HG03196 (cell line): ENCODE measurements around the gene CAP2.
"Not testable (repeated sequence)": the region's sequence is repeated elsewhere in the genome, so short reads cannot be mapped to it uniquely, and the experiment has no call there.

ENCODE experiments used
- ATAC-seq: cut with Tn5 transposase; IDR thresholded peaks from one replicate; pipeline ENCODE4 v1.9.1; 2021; ENCODE audit not compliant: unreplicated experiment

The CAP2 gene

DNA sequence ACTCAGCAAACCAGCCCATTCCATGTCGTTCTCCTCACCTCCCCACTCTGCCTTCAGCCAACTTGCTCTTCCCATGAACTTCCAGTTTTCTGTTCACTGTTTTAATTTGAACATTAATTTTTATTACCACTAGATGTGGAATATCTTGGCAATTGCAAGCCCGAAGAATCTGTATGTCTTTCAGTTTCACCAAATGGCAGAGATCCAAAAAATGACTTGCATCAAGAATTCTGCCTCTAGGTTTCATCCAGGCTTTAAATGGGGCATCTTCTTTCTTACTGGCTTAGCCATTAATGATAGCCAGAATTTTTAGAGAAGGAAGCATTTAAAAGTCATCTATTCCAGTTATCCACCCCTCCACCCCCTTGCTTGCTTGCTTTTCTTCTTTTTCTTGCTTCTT is 39.0 kb downstream of the CAP2 start:
- ATAC-seq = no peak

DNA sequence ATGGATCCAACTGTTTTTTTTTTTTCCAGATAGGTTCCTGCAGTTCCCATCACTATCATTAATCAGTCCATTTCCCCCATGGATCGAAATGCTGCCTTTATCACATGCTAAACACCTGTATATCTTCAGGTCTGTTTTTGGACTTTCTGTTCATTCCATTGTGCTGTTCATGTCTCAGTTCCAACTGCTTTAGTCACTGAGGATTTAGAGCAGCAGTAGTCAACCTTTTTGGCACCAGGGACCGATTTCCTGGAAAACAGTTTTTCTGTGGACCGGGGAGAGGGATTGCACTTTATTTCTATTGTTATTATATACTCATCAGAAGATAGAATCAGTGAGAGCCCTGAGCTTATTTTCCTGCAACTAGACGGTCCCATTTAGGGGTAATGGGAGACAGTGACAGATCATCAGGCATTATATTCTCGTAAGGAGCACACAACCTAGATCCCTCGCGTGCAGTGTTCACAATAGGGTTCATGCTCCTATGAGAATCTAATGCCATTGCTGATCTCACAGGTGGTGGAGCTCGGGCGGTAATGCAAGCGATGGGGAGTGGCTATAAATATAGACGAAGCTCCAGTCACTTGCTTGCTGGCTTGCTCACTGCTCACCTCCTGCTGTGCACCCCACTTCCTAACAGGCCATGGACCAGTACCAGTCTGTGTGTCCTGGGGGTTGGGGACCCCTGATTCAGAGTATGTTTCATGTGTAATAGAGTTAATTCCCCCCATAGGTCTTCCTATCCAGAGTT is 46.0 kb downstream of the CAP2 start:
- no peak for ATAC-seq

DNA sequence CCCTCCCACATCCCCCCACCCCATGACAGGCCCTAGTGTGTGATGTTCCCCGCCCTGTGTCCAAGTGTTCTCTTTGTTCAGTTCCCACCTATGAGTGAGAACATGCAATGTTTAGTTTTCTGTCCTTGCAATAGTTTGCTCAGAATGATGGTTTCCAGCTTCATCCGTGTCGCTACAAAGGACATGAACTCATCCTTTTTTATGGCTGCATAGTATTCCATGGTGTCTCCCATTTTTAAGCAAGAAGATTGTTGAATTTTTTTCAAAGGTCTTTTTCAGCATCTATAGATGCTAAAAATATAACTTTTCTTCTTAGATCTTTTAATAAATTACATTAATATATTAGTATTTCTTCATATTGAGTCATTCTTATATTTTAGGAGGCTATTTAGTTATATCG is 47.4 kb downstream of the CAP2 start:
- ATAC-seq = not testable (repeated sequence)

DNA sequence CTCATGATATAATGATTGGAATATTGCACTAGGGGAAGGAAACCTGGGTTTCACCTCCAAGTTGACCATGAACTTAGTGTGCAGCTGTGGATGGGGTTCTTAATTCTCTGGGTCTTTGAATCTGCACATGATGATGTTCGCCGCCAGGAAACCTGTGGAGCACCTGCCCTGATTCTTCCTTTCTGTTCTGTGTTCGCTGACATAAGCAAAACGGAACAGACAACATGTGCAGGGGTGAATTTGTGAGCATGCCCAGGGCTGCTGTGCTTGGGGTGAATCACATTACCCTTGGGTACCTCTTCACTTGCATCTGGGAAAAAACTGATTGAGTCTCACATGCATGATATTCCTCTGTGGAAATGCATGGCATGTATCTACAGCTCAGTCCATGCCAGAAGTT is 48.8 kb downstream of the CAP2 start:
- ATAC-seq = no peak

DNA sequence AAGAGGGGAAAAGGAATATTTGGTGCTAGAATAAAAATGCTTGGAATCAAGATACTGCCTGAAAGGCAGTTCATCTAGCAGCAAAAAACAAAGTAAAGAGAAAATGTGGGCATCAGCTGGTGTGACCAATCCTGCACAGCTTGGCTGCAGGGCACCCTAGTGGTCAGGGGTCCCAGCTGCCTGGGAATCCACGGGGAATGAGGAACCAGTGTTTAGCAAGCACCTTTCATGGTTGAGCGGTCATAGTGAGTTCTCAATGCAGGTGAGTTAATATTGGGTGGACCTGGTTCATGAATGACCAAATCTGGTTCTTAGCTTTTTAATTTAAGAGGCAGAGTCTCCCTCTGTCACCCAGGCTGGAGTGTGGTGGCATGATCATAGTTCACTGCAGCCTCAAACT is 53.3 kb downstream of the CAP2 start:
- no peak for ATAC-seq

DNA sequence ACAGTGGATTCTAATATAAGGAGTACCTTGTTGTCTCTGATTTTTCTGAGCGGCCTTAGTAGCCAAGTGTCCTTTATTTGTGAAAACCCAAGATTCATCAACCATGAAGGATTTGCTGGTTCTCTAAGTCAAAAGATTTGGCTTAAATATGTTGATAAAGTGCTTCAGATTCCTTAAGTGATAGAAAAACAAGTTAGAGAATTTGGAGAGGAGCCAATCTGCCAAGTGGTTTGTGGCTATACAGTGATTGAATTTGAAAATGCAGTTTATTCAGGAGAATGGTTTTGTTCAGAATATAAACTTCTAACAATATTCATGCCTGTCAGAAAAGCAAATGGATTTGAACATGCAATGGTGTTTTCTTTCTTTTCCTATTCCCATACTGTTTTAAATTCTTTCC is 54.8 kb downstream of the CAP2 start:
- ATAC-seq = no peak

DNA sequence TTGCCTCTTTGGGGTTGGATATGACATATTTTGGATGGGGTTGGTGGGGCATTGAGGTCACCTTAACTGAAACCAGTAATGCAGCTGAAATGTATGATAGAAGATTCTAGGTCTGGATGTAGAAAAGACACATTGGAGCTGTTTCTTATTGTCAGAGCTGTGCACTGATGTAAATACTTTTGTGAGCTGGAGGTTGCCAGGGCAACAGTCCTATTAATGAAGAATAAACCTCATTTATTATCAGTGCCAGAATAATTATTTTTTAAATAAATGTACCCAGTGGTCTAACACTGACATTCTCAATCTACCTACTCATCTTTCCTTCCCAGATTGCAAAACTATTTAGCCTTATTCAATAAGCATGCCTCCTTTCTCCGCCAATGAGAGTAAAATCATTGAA is 57.0 kb downstream of the CAP2 start:
- ATAC-seq = no peak

DNA sequence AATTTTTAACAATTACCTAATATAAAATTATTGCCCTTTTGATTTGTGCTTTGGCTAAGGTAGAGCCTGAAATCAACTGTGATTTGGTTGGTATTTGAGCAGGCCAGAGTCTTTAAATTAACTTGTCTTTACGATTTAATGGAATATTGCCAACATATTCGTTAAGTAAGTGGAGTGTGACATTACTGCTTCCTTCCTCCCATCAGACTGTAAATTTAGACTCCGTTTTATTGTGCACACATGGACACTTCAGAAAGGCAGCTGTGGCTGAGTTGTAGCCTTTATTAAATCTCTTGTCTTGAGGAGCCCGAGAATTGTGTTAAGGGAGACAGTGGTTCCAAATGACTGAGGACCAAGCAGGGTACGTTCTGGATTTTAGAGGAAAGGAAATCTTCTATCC is 57.4 kb downstream of the CAP2 start:
- ATAC-seq = no peak

DNA sequence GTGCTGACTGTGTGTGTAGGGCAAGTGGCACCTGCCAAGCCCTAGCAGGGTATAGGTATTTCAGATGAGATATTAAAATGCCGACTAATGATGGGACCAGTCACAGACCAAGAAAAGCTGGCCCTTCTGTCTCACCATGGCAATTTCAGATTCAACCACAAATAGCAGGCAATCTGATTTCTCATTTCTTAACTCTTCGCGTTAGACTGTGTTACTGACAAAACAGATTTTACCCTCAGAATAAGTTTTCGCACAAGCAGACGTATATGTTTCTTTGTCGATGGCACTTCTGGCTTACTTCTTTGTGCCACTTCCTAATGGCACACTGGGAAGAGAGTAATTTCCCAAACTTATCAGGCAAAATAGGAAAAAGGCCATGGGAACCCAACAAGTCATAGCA is 58.7 kb downstream of the CAP2 start:
- no peak for ATAC-seq

DNA sequence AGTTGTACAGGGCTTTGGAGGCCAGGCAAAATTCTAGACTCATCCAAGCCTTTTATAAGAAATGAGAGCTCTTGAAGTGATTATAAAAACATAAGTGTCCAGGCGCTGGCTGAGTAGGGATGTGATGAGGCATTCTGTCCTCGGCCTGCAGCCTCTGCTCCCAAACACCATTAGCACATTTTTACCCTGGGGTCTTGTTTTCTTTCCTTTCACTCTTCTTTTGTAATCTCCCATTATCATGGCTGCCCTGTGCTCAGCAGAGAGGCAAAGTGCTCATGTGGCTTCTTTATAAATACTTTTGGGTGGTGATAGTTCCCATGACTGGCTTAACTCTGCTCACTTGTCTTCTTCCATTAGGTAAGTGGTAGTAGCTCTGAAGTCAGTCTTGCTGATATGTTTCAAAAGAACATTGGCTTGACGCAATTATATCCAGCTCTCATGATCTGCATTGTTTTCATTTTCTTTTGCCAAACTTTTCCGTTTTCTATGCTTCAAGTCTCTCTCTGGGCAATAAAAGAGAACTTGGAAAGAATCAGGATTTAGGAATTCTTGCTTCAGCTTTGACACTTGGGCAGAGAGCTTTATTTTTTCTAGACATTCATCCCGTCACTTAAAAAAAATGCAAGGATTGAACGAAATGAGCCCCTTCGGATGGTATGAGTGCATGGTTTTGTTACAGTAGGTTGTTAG is 61.1 kb downstream of the CAP2 start:
- ATAC-seq = no peak

DNA sequence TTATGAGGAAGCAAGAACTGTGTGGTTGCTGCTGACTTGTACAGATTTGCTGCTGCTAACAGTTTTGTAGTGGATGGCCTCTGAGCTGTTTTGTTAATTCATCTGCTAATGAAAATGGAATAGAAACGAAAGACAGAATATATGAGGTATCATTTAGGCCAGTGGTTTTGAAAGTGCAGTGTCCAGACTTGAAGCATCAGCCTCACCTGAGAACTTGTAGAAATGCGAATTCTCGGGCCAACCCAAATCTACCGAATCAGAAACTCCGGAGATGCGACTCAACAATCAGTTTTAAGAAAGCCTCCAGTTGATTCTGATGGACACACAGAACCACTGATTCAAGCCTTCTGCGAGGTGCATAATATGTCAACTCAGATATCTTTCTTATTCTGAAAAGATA is 62.5 kb downstream of the CAP2 start:
- no peak for ATAC-seq

DNA sequence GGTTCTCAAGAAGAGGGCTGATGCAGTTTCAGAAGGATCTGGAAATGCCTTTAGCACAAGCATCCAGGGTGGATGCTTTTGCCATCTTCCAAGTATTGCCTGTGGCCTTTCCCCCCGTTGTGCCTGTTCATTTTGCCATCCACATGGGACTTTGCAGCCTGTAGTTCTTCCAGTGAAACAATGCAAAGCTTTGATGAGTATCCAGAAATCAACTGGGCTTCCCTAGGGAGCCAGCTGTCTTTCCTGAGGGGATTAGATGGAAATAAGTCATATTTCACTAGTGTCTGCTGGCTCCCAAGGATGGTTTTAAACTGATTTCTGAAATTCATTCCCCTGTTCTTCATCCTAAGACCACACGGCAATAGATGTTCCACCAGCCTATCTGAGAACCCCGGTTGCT is 63.3 kb downstream of the CAP2 start:
- ATAC-seq = no peak

DNA sequence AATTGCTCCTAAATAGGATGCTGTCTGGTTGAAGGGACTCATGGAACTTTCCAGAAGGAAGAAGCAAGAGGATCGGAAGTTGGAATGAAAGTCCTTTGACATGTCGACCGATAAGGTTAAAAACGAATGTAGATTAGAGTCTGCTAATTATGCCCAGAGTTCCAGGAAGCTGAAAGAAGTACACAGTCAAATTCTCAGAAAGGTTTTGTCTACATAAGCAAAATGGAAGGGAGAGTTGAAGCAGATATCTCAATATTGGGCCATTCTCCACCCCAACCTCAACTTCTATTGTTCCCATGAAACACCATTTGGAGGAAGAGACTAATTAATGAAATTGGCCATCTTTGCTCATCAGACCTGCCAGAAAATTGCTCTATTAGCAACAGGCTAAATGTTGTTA is 64.0 kb downstream of the CAP2 start:
- no peak for ATAC-seq

DNA sequence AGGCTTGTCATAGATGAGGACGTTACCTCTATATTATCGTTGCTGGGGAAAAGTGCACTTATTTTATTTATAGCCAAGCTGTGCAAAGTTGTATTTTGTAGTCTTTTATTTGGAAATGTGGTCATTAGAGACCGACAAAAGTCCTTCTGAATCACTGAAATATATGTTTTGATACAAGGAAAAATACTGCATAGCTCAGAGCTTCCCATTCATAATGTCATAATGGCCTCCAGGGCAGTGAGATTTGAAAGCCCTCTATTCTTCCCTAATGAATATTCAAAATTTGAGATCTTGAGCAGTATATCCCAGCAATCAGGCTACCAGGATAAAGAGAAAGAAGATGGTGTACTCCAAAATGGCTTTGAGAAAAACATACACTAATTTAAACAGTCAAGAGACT is 64.6 kb downstream of the CAP2 start:
- ATAC-seq = no peak

DNA sequence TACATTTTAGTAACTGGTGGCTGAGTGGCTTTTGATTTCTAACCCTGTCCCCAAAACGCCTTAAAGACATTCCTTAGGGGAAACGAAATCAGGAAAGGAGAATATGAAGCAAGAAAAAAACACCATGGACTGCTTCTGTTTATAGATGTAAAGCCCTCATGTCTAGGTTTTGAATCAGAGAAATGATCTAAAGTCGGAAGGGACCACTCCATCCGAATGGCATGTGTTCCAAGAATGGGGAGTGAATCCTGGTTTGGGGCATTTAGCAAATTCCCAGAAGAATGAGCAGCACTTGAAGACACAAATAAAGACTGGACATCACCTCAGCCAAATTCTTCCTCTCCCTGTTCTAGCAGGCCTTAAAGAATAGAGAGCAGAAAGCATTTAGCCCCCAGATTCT is 65.6 kb downstream of the CAP2 start:
- ATAC-seq = no peak

DNA sequence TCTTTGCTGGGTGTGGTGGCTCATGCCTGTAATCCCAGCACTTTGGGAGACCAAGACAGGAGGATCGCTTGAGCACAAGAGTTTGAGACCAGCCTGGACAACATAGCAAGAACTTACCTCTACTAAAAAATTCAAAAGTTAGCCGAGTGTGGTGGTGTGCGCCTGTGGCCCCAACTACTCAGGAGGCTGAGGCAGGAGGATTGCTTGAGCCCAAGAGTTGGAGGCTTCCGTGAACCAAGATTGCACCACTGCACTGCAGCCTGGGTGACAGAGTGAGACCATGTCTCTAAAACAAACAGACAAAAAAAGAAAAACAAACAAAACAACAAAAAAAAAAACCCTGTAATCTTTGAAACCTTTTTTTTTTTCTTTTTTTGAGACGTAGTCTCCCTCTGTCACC is 67.5 kb downstream of the CAP2 start:
- ATAC-seq = no peak

DNA sequence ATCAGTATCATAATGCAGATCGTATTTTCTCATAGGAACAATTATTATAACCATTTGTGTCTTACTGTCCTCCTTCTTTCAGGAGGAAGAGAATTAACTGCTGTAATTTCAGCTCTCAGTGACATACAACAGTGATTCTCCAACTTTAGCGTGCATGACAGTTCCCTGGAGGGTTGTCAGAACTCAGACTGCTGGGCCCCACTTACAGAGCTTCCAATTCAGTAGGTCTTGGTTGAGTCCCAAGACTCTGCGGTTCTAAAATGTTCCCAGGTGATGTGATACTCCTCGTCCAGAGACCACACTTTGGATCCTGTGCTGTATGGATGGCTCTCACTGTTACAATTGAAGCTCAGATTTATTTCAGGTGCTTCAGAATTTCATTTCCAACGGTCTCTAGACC is 72.8 kb downstream of the CAP2 start:
- ATAC-seq = no peak

DNA sequence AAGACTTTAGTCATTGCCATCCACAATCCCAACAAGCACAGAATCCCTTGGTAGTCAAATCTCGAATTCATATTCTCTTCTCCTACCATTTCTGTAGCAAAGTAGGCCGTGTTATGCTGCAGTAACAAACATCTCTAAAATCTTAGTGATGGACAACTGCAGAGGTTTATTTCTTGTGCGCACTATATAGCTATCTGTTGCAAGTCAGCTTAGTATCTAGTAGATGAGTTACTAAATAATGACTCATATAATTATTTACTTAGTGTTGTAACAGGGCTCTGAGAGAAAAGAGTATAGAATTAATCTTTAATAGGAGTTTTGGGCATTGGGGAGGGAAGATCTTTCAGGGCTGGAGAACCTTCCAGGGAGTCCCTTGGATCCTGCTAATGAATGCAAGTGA is 73.3 kb downstream of the CAP2 start:
- ATAC-seq = no peak

DNA sequence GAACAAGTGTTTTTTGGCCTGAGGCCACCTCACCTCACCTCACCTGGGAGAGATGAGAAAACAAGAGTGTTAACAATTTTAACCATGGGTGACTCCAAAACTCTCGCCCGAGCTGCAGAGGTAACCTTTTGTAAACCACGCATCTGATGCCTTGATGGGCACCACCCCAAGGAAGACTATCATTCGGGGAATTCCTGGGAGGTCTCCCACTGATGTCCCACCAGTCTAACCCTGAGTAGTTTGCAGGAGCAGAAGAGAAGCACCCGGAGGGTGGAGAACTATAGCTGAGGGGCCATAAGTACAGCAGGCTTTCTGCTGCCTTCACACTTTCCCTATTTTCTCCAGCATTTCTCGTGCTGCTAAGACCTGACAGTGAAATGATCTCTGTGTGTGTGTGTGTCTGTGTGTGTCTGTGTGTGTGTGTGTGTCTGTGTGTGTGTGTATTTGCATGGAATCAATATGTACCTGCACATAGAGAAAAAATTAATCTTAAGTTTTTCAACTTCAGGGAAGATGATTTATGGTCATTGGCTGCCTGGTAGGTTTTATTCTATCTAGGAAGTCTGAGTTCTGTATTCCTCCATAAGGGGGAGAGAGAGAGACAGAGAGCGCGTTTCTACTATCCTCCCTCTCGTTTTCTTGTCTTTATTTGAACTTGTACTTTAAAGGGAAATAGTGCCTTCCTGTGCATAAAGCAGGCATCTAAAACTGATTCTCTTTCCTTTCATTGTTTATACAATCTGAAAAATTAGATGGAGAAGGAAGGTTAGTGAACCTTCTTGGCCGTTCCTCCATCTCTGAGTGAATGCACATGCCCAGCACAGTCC is 75.8 kb downstream of the CAP2 start:
- no peak for ATAC-seq

DNA sequence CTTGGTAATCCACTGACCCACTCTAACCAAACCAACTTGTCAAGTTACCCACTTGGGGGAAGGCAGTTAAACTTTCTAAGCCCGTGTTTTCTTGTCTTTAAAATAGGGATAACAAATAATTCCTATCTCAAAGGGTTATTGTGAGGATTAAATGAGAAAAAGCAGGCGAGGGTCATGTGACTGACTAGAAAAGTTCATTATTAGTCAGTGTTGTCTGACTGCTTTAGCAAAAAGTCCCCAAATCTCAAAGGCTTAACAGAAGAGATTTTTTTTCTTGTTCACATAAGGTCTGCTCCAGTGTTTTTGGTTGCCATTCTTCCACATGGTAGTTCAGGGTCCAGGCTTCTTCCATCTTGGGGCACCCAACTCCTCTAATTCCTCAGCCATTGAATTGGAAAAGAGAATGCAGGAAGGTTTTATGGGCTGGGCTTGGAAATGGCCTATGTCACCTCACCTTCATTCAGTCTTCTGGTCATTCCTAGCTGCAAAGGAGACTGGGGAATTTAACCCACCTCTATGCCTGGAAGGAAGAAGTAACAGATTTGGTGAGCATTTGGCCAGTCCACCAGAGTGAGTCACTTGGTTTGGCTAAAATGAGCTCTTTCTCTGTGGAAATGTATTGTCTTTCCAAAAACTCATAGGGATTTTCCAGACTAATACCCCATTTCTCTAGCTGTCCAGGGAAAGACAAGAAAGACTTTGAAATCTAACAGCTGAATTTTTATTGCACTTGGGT is 77.0 kb downstream of the CAP2 start:
- ATAC-seq = no peak

DNA sequence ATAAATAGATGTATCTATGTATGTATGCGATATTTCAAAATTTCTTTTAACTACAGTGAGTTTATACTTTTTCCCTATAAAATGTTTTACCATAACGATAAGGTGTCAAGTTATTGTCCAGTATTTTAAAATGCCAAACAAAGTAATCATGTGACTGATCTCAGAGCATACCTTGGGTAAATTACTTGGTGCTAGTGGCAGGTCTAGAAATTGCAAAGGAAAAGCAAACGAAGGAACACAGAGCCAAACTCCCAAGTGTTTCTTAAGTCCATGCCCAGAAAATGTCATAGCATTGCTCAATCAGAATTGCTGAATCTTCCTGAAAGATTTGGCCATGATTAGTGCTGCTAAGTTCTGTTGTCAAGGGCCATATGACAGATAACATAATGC is 77.5 kb downstream of the CAP2 start:
- ATAC-seq = no peak
